ENCODE measurements around the gene ITGB7. TPM values are rescaled to one million over a fixed set of nuclear protein-coding genes. Genes with fewer than 3 reads are reported as not detected.

ITGB7 gene
- total and polyA plus RNA-seq, 2 donors (not counting 3 experiments of a cell fraction or from before 2014, with no cell fraction given): 0.17 TPM; not detected in 1

DNA sequence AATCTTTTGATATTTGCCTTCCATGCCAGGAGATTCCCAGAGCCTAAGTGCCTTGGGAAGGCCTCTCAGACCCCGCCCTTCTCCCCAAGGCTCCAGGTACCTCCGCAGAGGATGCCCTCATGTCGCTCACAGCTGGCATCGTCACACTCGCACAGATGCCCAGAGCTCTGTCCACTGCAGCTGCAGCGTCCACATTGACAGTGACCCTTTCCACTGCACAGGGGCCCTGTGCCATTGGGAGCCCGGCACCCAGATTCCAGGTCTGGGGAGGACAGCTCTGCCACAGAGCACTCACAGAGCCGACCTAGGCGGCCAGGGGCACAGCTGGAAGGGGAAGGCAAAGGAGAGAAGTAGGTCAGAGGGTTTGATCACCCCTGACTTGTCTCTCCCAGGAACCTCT lies 14.0 kb downstream of the ITGB7 start:
- Histone ChIP-seq H3K9me1 (replicated peaks; ENCODE audit: control insufficient read depth, extremely low read depth, insufficient read depth, low read length) (no peaks in the 10 kb centered on the region), H3K9ac (replicated peaks; ENCODE audit: extremely low read depth, insufficient read depth, low read length) (no peak overlapping the region), H3K4me2 (ENCODE audit: insufficient read depth, low read length) (no peak overlapping the region), H3K4me3 (replicated peaks in 1 of 3; ENCODE audit: insufficient read depth in 1 of 3, low read depth in 1 of 3, low read length in 3 of 3) (no peak overlapping the region), H3K4me1 (ENCODE audit: control insufficient read depth, extremely low read depth, insufficient read depth, low read length) (peaks cover 10% of the 10 kb centered on the region), H3K27ac (ENCODE audit: insufficient read depth, low read depth, low read length) (no peak overlapping the region), H2AFZ (ENCODE audit: low read depth, low read length) (no peak overlapping the region), H3K27me3 (ENCODE audit: control insufficient read depth in 2 of 2, insufficient read depth in 2 of 2, low read length in 2 of 2) (no peaks in the 10 kb centered on the region), H4K20me1 (replicated peaks; ENCODE audit: control insufficient read depth, extremely low read depth, insufficient read depth, low read length) (no peaks in the 10 kb centered on the region), H3K9me3 (replicated peaks; ENCODE audit: control insufficient read depth, insufficient read depth, low read length) (no peaks in the 10 kb centered on the region), H3K79me2 (ENCODE audit: control insufficient read depth, insufficient read depth, low read length) (no peaks in the 10 kb centered on the region), H3K36me3 (ENCODE audit: control insufficient read depth in 2 of 2, extremely low read depth in 1 of 2, insufficient read depth in 2 of 2, low read length in 2 of 2) (peaks cover 2 to 6% of the 10 kb centered on the region in 2 experiments)
- dilution Hi-C loops (cut with MboI; ENCODE audit: extremely low pct_ligation_motif_present, low sequenced_read_pairs) (no loop called here), intact Hi-C loops (cut with micrococcal nuclease) (no loop called here)
- BruUV-seq (replicated peaks): no TSS peak
- DNase-seq (ENCODE audit: low read depth, low spot score) (no peak), FAIRE-seq (no peak)
- ChIA-PET CTCF (interaction anchor here (1.6 to 7.2 kb wide), 3 partner anchors 25 to 126 kb away, joined by 4 to 102 read pairs (median 101); no protein-coding TSS in a partner anchor), POLR2A (no interaction called here)
- TF ChIP-seq POLR2A (IDR thresholded peaks at IDR 0.05; ENCODE audit: low read depth, low read length): no peak
- TF ChIP-seq EZH2 (IDR thresholded peaks at IDR 0.05; ENCODE audit: borderline replicate concordance, low read depth, low read length, severe bottlenecking): no peak
- no peak for TF ChIP-seq JUN (IDR thresholded peaks at IDR 0.05; ENCODE audit: borderline replicate concordance, insufficient read depth, insufficient read length, low read depth)

DNA sequence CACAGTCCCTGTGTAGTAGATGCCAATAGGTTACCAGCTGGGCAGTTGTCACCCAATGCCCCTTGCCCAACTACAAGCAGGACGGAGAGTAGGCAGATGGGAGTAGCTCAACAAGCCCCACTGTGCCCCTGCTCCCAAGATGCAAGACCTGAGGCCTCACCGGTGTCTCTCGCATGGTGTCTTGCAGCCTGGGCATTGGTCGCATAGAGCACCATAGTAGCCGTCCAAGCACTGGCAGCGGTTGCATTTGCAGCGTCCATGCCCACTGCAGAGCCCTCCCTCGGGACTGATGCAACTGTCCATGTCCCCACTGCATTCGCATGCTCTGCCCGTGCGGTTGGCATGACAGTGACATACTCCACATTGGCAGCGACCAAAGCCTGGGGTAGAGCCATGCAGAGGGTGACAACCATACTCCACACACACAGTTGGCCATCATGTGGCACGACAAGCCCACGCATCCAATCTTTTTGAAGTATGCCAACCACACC lies 14.5 kb downstream of the ITGB7 start:
- Histone ChIP-seq H3K9me1 (replicated peaks; ENCODE audit: control insufficient read depth, extremely low read depth, insufficient read depth, low read length) (no peaks in the 10 kb centered on the region), H4K20me1 (replicated peaks; ENCODE audit: control insufficient read depth, extremely low read depth, insufficient read depth, low read length) (no peaks in the 10 kb centered on the region), H3K4me2 (ENCODE audit: insufficient read depth, low read length) (no peak overlapping the region), H3K9ac (replicated peaks; ENCODE audit: extremely low read depth, insufficient read depth, low read length) (no peak overlapping the region), H3K27me3 (ENCODE audit: control insufficient read depth in 2 of 2, insufficient read depth in 2 of 2, low read length in 2 of 2) (no peaks in the 10 kb centered on the region), H3K36me3 (ENCODE audit: control insufficient read depth in 2 of 2, extremely low read depth in 1 of 2, insufficient read depth in 2 of 2, low read length in 2 of 2) (peaks cover 4 to 11% of the 10 kb centered on the region in 2 experiments), H2AFZ (ENCODE audit: low read depth, low read length) (no peak overlapping the region), H3K79me2 (ENCODE audit: control insufficient read depth, insufficient read depth, low read length) (no peaks in the 10 kb centered on the region), H3K27ac (ENCODE audit: insufficient read depth, low read depth, low read length) (no peak overlapping the region), H3K4me1 (ENCODE audit: control insufficient read depth, extremely low read depth, insufficient read depth, low read length) (peaks cover 6% of the 10 kb centered on the region), H3K4me3 (replicated peaks in 1 of 3; ENCODE audit: insufficient read depth in 1 of 3, low read depth in 1 of 3, low read length in 3 of 3) (no peak overlapping the region), H3K9me3 (replicated peaks; ENCODE audit: control insufficient read depth, insufficient read depth, low read length) (no peaks in the 10 kb centered on the region)
- FAIRE-seq: no peak
- dilution Hi-C loops (cut with MboI; ENCODE audit: extremely low pct_ligation_motif_present, low sequenced_read_pairs): no loop called here
- no peak for DNase-seq (ENCODE audit: low read depth, low spot score)
- POLR2A ChIA-PET: no interaction called here
- TF ChIP-seq, protein P1, sequence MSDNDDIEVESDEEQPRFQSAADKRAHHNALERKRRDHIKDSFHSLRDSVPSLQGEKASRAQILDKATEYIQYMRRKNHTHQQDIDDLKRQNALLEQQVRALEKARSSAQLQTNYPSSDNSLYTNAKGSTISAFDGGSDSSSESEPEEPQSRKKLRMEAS (IDR thresholded peaks at IDR 0.05; ENCODE audit: insufficient read depth, insufficient read length): no peak
- TF ChIP-seq, protein P2, sequence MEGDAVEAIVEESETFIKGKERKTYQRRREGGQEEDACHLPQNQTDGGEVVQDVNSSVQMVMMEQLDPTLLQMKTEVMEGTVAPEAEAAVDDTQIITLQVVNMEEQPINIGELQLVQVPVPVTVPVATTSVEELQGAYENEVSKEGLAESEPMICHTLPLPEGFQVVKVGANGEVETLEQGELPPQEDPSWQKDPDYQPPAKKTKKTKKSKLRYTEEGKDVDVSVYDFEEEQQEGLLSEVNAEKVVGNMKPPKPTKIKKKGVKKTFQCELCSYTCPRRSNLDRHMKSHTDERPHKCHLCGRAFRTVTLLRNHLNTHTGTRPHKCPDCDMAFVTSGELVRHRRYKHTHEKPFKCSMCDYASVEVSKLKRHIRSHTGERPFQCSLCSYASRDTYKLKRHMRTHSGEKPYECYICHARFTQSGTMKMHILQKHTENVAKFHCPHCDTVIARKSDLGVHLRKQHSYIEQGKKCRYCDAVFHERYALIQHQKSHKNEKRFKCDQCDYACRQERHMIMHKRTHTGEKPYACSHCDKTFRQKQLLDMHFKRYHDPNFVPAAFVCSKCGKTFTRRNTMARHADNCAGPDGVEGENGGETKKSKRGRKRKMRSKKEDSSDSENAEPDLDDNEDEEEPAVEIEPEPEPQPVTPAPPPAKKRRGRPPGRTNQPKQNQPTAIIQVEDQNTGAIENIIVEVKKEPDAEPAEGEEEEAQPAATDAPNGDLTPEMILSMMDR (IDR thresholded peaks at IDR 0.05; ENCODE audit: extremely low read depth in 1 of 2, insufficient read depth in 1 of 2, low read depth in 1 of 2, low read length in 2 of 2): no peak
- no TSS peak for BruUV-seq (replicated peaks)
- CTCF ChIA-PET: interaction anchor here (1.6 to 7.2 kb wide), 3 partner anchors 25 to 126 kb away, joined by 4 to 102 read pairs (median 101); no protein-coding TSS in a partner anchor
- intact Hi-C loops (cut with micrococcal nuclease): no loop called here

Data from endothelial cell of umbilical vein (primary cell).